Type B pancreatic cell (in vitro differentiated cells): ENCODE data around the gene COL5A2. TPM values are rescaled to one million over a fixed set of nuclear protein-coding genes. Genes with fewer than 3 reads are reported as not detected.

ENCODE experiments used
- DNase-seq: peaks from one replicate; pipeline ENCODE4 v3.0.0; 2021; ENCODE audit warnings: mixed read lengths; ENCODE audit not compliant: unreplicated experiment; ENCODE audit errors: extremely low spot score
- H3K27ac Mint-ChIP-seq: 2 replicates; pipeline ENCODE4 v1.8.0; 2021; ENCODE audit warnings: mild to moderate bottlenecking, mixed read lengths
- H3K27me3 Mint-ChIP-seq: 2 replicates; pipeline ENCODE4 v1.8.0; 2021; ENCODE audit warnings: mixed read lengths
- H3K36me3 Mint-ChIP-seq: 2 replicates; pipeline ENCODE4 v1.8.0; 2021; ENCODE audit warnings: mixed read lengths
- H3K4me1 Mint-ChIP-seq: one replicate; pipeline ENCODE4 v1.8.0; 2021; ENCODE audit warnings: mixed read lengths; ENCODE audit not compliant: unreplicated experiment
- H3K4me3 Mint-ChIP-seq: 2 replicates; pipeline ENCODE4 v1.8.0; 2021; ENCODE audit warnings: mild to moderate bottlenecking, mixed read lengths
- H3K9me3 Mint-ChIP-seq: 2 replicates; pipeline ENCODE4 v1.8.0; 2021; ENCODE audit warnings: mixed read lengths
- CTCF ChIP-seq: fragments of 200-600 bp; sonication (generic); conservative IDR thresholded peaks from 2 replicates; pipeline ENCODE4 v1.5.0; 2021; ENCODE audit warnings: antibody characterized with exemption, mild to moderate bottlenecking
- total RNA-seq: library from RNA; stranded (reverse); gene quantifications from 2 replicates; pipeline ENCODE4 v1.2.1, GENCODE V29; 2021; ENCODE audit warnings: low replicate concordance

COL5A2 gene
- total RNA-seq, 1 donor from 2014 or later, result 137 TPM

GRCh38 chr2:189192766-189193165, 13.2 kb upstream of the COL5A2 start:
- no peaks in the 10 kb centered on the region for H3K27me3 Mint-ChIP-seq
- no peak overlapping the region for H3K27ac Mint-ChIP-seq
- no peak for DNase-seq
- no peaks in the 10 kb centered on the region for H3K9me3 Mint-ChIP-seq
- no peaks in the 10 kb centered on the region for H3K4me1 Mint-ChIP-seq
- no peak for TF ChIP-seq CTCF
- H3K4me3 Mint-ChIP-seq, result no peak overlapping the region
- H3K36me3 Mint-ChIP-seq, result no peaks in the 10 kb centered on the region

- H3K9me3 Mint-ChIP-seq, result no peaks in the 10 kb centered on the region
- H3K4me3 Mint-ChIP-seq, result no peak overlapping the region
- no peak for TF ChIP-seq CTCF
- DNase-seq, result no peak
- H3K27ac Mint-ChIP-seq, result no peak overlapping the region
- H3K4me1 Mint-ChIP-seq, result no peaks in the 10 kb centered on the region
- no peaks in the 10 kb centered on the region for H3K27me3 Mint-ChIP-seq
- no peaks in the 10 kb centered on the region for H3K36me3 Mint-ChIP-seq
These were observed 12.2 kb upstream of the COL5A2 start for GRCh38 chr2:189191766-189192165.

GRCh38 chr2:189190685-189191084, 11.1 kb upstream of the COL5A2 start:
- Mint-ChIP-seq H3K4me1 (no peaks in the 10 kb centered on the region), H3K36me3 (no peaks in the 10 kb centered on the region), H3K27me3 (no peaks in the 10 kb centered on the region), H3K9me3 (no peaks in the 10 kb centered on the region), H3K27ac (no peak overlapping the region), H3K4me3 (no peak overlapping the region)
- no peak for DNase-seq
- TF ChIP-seq CTCF, result no peak

- no peak for TF ChIP-seq CTCF
- H3K27ac Mint-ChIP-seq, result no peak overlapping the region
- no peak for DNase-seq
- H3K4me3 Mint-ChIP-seq, result no peak overlapping the region
- no peaks in the 10 kb centered on the region for H3K36me3 Mint-ChIP-seq
- no peaks in the 10 kb centered on the region for H3K4me1 Mint-ChIP-seq
- H3K9me3 Mint-ChIP-seq, result no peaks in the 10 kb centered on the region
- H3K27me3 Mint-ChIP-seq, result no peaks in the 10 kb centered on the region
These were observed 8.7 kb upstream of the COL5A2 start for GRCh38 chr2:189188115-189188805.

- no peak for DNase-seq
- Mint-ChIP-seq H3K9me3 (no peaks in the 10 kb centered on the region), H3K4me3 (no peak overlapping the region), H3K27ac (no peak overlapping the region), H3K36me3 (no peaks in the 10 kb centered on the region), H3K4me1 (peaks cover 4% of the 10 kb centered on the region), H3K27me3 (peaks cover 4% of the 10 kb centered on the region)
- TF ChIP-seq CTCF, result no peak
These were observed 3.6 kb upstream of the COL5A2 start for GRCh38 chr2:189183170-189183569.

GRCh38 chr2:189181706-189182105, 2.1 kb upstream of the COL5A2 start:
- no peak for DNase-seq
- no peak overlapping the region for H3K4me3 Mint-ChIP-seq
- peaks cover 5% of the 10 kb centered on the region for H3K4me1 Mint-ChIP-seq
- no peak for TF ChIP-seq CTCF
- peaks cover 4% of the 10 kb centered on the region for H3K27me3 Mint-ChIP-seq
- no peak overlapping the region for H3K27ac Mint-ChIP-seq
- no peaks in the 10 kb centered on the region for H3K36me3 Mint-ChIP-seq
- H3K9me3 Mint-ChIP-seq, result no peaks in the 10 kb centered on the region
